GM21367 (cell line): ENCODE data around the gene SHOC2.
A peak's percentile ranks its signal among the peaks of the same experiment; 100 is the strongest.

ENCODE experiments used
- ATAC-seq: cut with Tn5 transposase; IDR thresholded peaks from one replicate; pipeline ENCODE4 v1.9.1; 2021; ENCODE audit not compliant: unreplicated experiment

SHOC2 gene

GRCh38 chr10:110919349-110919931 is at the start of gene SHOC2:
TSS of gene SHOC2 (plus strand) at chr10:110919604. CDS start at chr10:110964359, 44,755 bp downstream.
- peak; percentile 4 for ATAC-seq

GRCh38 chr10:110870823-110871297 is 48.5 kb upstream of the SHOC2 start:
- no peak for ATAC-seq

- ATAC-seq: peak; percentile 63
These were observed 47.9 kb upstream of the SHOC2 start, which contains the start of gene PDCD4 for GRCh38 chr10:110871298-110872084. TSS of gene PDCD4 (plus strand) at chr10:110871928. CDS start at chr10:110876028, 4,100 bp downstream.

- peak; percentile 29 for ATAC-seq
These were observed 47.0 kb upstream of the SHOC2 start for GRCh38 chr10:110872145-110872983.

- no peak for ATAC-seq
These were observed 46.1 kb upstream of the SHOC2 start for GRCh38 chr10:110872984-110873923.

- ATAC-seq: no peak
These were observed 45.5 kb upstream of the SHOC2 start for GRCh38 chr10:110873951-110874350.

- ATAC-seq: no peak
These were observed 43.4 kb upstream of the SHOC2 start for GRCh38 chr10:110876000-110876399.

- no peak for ATAC-seq
These were observed 42.6 kb upstream of the SHOC2 start for GRCh38 chr10:110876788-110877187.

GRCh38 chr10:110880012-110880411 is 39.4 kb upstream of the SHOC2 start:
- ATAC-seq: no peak

- no peak for ATAC-seq
These were observed 38.2 kb upstream of the SHOC2 start for GRCh38 chr10:110881247-110881646.

- ATAC-seq: no peak
These were observed 37.5 kb upstream of the SHOC2 start for GRCh38 chr10:110881905-110882304.

GRCh38 chr10:110883924-110884323 is 35.5 kb upstream of the SHOC2 start:
- ATAC-seq: no peak

GRCh38 chr10:110885932-110886674 is 33.3 kb upstream of the SHOC2 start:
- no peak for ATAC-seq

- no peak for ATAC-seq
These were observed 31.8 kb upstream of the SHOC2 start for GRCh38 chr10:110887560-110887959.

- no peak for ATAC-seq
These were observed 26.7 kb upstream of the SHOC2 start for GRCh38 chr10:110892602-110893288.

GRCh38 chr10:110893559-110894179 is 25.7 kb upstream of the SHOC2 start:
- ATAC-seq: no peak

GRCh38 chr10:110897184-110897583 is 22.2 kb upstream of the SHOC2 start:
- ATAC-seq: no peak

- no peak for ATAC-seq
These were observed 21.0 kb upstream of the SHOC2 start for GRCh38 chr10:110898391-110898790.

GRCh38 chr10:110900983-110901382 is 18.4 kb upstream of the SHOC2 start:
- ATAC-seq: no peak
